ENCODE results near the gene BANF2. TPM values are rescaled to one million over a fixed set of nuclear protein-coding genes. Genes with fewer than 3 reads are reported as not detected.
A peak's percentile ranks its signal among the peaks of the same experiment; 100 is the strongest.

The BANF2 gene
- total and polyA plus RNA-seq, 4 donors = not detected

- no peak for DNase-seq
- 95 to 97% methylated on average over 4 of the region's 4 CpGs for WGBS, 2 donors
- H3K27me3 ChIP-seq (ENCODE audit: control insufficient read depth in 1 of 2, insufficient read depth in 2 of 2, low read length in 1 of 2) = peaks cover 0 to 2% of the 10 kb centered on the region in 2 donors
- no peak for ATAC-seq (ENCODE audit: low FRiP score)
- H3K9me3 ChIP-seq (ENCODE audit: control insufficient read depth, low read length) = peaks cover 3% of the 10 kb centered on the region
- no peaks in the 10 kb centered on the region for H3K4me1 ChIP-seq (ENCODE audit: control insufficient read depth in 1 of 2, insufficient read depth in 2 of 2, low read length in 2 of 2)
- H3K36me3 ChIP-seq (ENCODE audit: control insufficient read depth in 1 of 2, insufficient read depth in 2 of 2, low read length in 1 of 2) = no peaks in the 10 kb centered on the region
- intact Hi-C loops (cut with DNase I) = no loop called here
- H3K4me3 ChIP-seq (ENCODE audit: low read length in 2 of 2) = no peak overlapping the region
- no peak overlapping the region for H3K27ac ChIP-seq (ENCODE audit: low read depth in 1 of 2, low read length in 2 of 2)
Observed at GRCh38 chr20:17735959-17736621, 36.3 kb downstream of the BANF2 start.

- no peak for ATAC-seq (ENCODE audit: low FRiP score)
- DNase-seq = no peak
- Histone ChIP-seq H3K4me1 (ENCODE audit: control insufficient read depth in 1 of 2, insufficient read depth in 2 of 2, low read length in 2 of 2) (no peaks in the 10 kb centered on the region), H3K27ac (ENCODE audit: low read depth in 1 of 2, low read length in 2 of 2) (no peak overlapping the region), H3K36me3 (ENCODE audit: control insufficient read depth in 1 of 2, insufficient read depth in 2 of 2, low read length in 1 of 2) (no peaks in the 10 kb centered on the region), H3K4me3 (ENCODE audit: low read length in 2 of 2) (no peak overlapping the region), H3K27me3 (ENCODE audit: control insufficient read depth in 1 of 2, insufficient read depth in 2 of 2, low read length in 1 of 2) (peaks cover 0 to 2% of the 10 kb centered on the region in 2 donors), H3K9me3 (ENCODE audit: control insufficient read depth, low read length) (peaks cover 4% of the 10 kb centered on the region)
- intact Hi-C loops (cut with DNase I) = no loop called here
- 64% methylated on average over 3 of the region's 3 CpGs for WGBS, 2 donors
Observed at GRCh38 chr20:17738154-17738553, 38.4 kb downstream of the BANF2 start.

- peaks cover 2% of the 10 kb centered on the region for H3K9me3 ChIP-seq (ENCODE audit: control insufficient read depth, low read length)
- no peak for ATAC-seq (ENCODE audit: low FRiP score)
Observed at GRCh38 chr20:17741220-17741619, 41.5 kb downstream of the BANF2 start.

GRCh38 chr20:17742731-17743130, 43.0 kb downstream of the BANF2 start:
- no peaks in the 10 kb centered on the region for H3K27me3 ChIP-seq (ENCODE audit: control insufficient read depth in 1 of 2, insufficient read depth in 2 of 2, low read length in 1 of 2)
- ATAC-seq (ENCODE audit: low FRiP score) (no peak), DNase-seq (no peak)
- no peak overlapping the region for H3K27ac ChIP-seq (ENCODE audit: low read depth in 1 of 2, low read length in 2 of 2)
- no peaks in the 10 kb centered on the region for H3K4me1 ChIP-seq (ENCODE audit: control insufficient read depth in 1 of 2, insufficient read depth in 2 of 2, low read length in 2 of 2)
- no peak overlapping the region for H3K4me3 ChIP-seq (ENCODE audit: low read length in 2 of 2)
- H3K9me3 ChIP-seq (ENCODE audit: control insufficient read depth, low read length) = peaks cover 2% of the 10 kb centered on the region
- 70 to 73% methylated on average over 4 of the region's 4 CpGs for WGBS, 2 donors
- intact Hi-C loops (cut with DNase I) = no loop called here
- H3K36me3 ChIP-seq (ENCODE audit: control insufficient read depth in 1 of 2, insufficient read depth in 2 of 2, low read length in 1 of 2) = no peaks in the 10 kb centered on the region

More at GRCh38 chr20:17741220-17741619, 41.5 kb downstream of the BANF2 start:
- peaks cover 0 to 2% of the 10 kb centered on the region in 2 donors for H3K27me3 ChIP-seq (ENCODE audit: control insufficient read depth in 1 of 2, insufficient read depth in 2 of 2, low read length in 1 of 2)
- H3K4me1 ChIP-seq (ENCODE audit: control insufficient read depth in 1 of 2, insufficient read depth in 2 of 2, low read length in 2 of 2) = no peaks in the 10 kb centered on the region
- no peak for DNase-seq
- WGBS, 2 donors = 94% methylated on average over 5 of the region's 5 CpGs
- no peak overlapping the region for H3K4me3 ChIP-seq (ENCODE audit: low read length in 2 of 2)
- H3K36me3 ChIP-seq (ENCODE audit: control insufficient read depth in 1 of 2, insufficient read depth in 2 of 2, low read length in 1 of 2) = no peaks in the 10 kb centered on the region
- intact Hi-C loops (cut with DNase I) = no loop called here
- H3K27ac ChIP-seq (ENCODE audit: low read depth in 1 of 2, low read length in 2 of 2) = no peak overlapping the region

- intact Hi-C loops (cut with DNase I) = no loop called here
- no peak for DNase-seq
- ATAC-seq (ENCODE audit: low FRiP score) = no peak
- Histone ChIP-seq H3K4me3 (ENCODE audit: low read length in 2 of 2) (no peak overlapping the region), H3K9me3 (ENCODE audit: control insufficient read depth, low read length) (peaks cover 2% of the 10 kb centered on the region), H3K27me3 (ENCODE audit: control insufficient read depth in 1 of 2, insufficient read depth in 2 of 2, low read length in 1 of 2) (no peaks in the 10 kb centered on the region), H3K36me3 (ENCODE audit: control insufficient read depth in 1 of 2, insufficient read depth in 2 of 2, low read length in 1 of 2) (no peaks in the 10 kb centered on the region), H3K4me1 (ENCODE audit: control insufficient read depth in 1 of 2, insufficient read depth in 2 of 2, low read length in 2 of 2) (no peaks in the 10 kb centered on the region), H3K27ac (ENCODE audit: low read depth in 1 of 2, low read length in 2 of 2) (no peak overlapping the region)
- WGBS, 2 donors = 89 to 94% methylated on average over 6 of the region's 6 CpGs
Observed at GRCh38 chr20:17743677-17744076, 43.9 kb downstream of the BANF2 start.

DNA sequence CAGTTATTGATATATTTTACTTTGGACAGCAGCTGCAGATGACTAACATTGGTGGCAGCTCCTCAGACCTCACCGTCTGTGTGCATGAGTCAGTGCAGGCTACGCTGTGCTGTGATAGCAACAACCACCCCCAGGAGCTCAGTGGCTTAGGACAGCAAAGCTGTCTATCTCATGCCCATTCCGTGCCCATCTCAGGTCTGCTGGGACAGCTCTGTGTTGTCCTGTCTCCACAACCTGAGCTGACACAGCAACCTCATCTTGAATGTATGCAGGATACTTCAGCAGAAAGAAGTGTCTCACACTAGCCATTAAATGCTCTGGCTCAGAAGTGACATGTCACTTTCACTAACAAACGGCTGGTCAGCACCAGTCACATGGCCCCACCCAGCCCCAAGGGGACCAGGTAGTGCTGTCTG, 47.7 kb downstream of the BANF2 start:
- Histone ChIP-seq H3K9me3 (ENCODE audit: control insufficient read depth, low read length) (peaks cover 2% of the 10 kb centered on the region), H3K27me3 (ENCODE audit: control insufficient read depth in 1 of 2, insufficient read depth in 2 of 2, low read length in 1 of 2) (no peaks in the 10 kb centered on the region), H3K4me3 (ENCODE audit: low read length in 2 of 2) (no peak overlapping the region), H3K4me1 (ENCODE audit: control insufficient read depth in 1 of 2, insufficient read depth in 2 of 2, low read length in 2 of 2) (no peaks in the 10 kb centered on the region), H3K36me3 (ENCODE audit: control insufficient read depth in 1 of 2, insufficient read depth in 2 of 2, low read length in 1 of 2) (no peaks in the 10 kb centered on the region), H3K27ac (ENCODE audit: low read depth in 1 of 2, low read length in 2 of 2) (no peak overlapping the region)
- intact Hi-C loops (cut with DNase I) = no loop called here
- peak; percentile 49 for ATAC-seq (ENCODE audit: low FRiP score)
- DNase-seq = no peak
- 36 to 42% methylated on average over 4 of the region's 4 CpGs for WGBS, 2 donors

DNA sequence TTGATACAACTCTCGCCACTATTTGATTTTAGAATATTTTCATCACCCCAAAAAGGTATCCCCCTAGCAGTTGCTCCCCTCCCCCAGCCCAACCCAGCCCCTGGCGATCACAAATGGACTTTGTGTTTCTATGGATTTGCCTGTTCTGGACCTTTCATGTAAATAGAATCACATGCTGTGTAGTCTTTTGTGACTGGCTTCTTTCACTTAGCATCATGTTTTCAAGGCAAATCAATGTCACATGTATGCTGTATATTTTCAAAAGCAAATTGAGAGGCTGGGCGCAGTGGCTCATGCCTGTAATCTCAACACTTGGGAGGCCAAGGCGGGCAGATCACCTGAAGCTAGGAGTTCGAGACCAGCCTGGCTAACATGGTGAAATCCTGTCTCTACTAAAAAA, 48.5 kb downstream of the BANF2 start:
- H3K9me3 ChIP-seq (ENCODE audit: control insufficient read depth, low read length) = no peaks in the 10 kb centered on the region
- WGBS, 2 donors = 94 to 96% methylated on average over 5 of the region's 5 CpGs
- ATAC-seq (ENCODE audit: low FRiP score) (no peak), DNase-seq (no peak)
- no peaks in the 10 kb centered on the region for H3K36me3 ChIP-seq (ENCODE audit: control insufficient read depth in 1 of 2, insufficient read depth in 2 of 2, low read length in 1 of 2)
- H3K4me3 ChIP-seq (ENCODE audit: low read length in 2 of 2) = no peak overlapping the region
- intact Hi-C loops (cut with DNase I) = no loop called here
- no peak overlapping the region for H3K27ac ChIP-seq (ENCODE audit: low read depth in 1 of 2, low read length in 2 of 2)
- no peaks in the 10 kb centered on the region for H3K4me1 ChIP-seq (ENCODE audit: control insufficient read depth in 1 of 2, insufficient read depth in 2 of 2, low read length in 2 of 2)
- H3K27me3 ChIP-seq (ENCODE audit: control insufficient read depth in 1 of 2, insufficient read depth in 2 of 2, low read length in 1 of 2) = no peaks in the 10 kb centered on the region

DNA sequence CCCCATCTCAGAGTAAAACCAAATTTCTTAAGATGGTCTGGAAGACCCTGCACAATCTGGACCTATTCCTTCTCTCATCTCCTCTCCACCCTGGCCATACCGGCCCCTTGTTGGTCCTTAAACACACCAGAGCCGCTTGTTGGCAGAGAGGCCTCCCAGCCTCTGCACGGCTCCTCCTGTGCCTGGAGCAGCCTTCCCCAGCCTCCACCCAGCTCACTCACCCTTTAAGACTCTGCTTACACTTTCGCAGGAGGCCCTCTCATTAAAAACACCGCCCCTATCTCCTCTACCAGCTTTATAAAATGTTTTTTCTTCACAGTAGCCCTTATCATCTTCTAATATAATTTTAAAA, 49.8 kb downstream of the BANF2 start:
- DNase-seq = no peak
- Histone ChIP-seq H3K36me3 (ENCODE audit: control insufficient read depth in 1 of 2, insufficient read depth in 2 of 2, low read length in 1 of 2) (no peaks in the 10 kb centered on the region), H3K9me3 (ENCODE audit: control insufficient read depth, low read length) (no peaks in the 10 kb centered on the region), H3K4me1 (ENCODE audit: control insufficient read depth in 1 of 2, insufficient read depth in 2 of 2, low read length in 2 of 2) (no peaks in the 10 kb centered on the region), H3K27ac (ENCODE audit: low read depth in 1 of 2, low read length in 2 of 2) (no peak overlapping the region), H3K4me3 (ENCODE audit: low read length in 2 of 2) (no peak overlapping the region), H3K27me3 (ENCODE audit: control insufficient read depth in 1 of 2, insufficient read depth in 2 of 2, low read length in 1 of 2) (no peaks in the 10 kb centered on the region)
- intact Hi-C loops (cut with DNase I) = no loop called here
- WGBS, 2 donors = 58 to 78% methylated on average over 5 of the region's 5 CpGs
- no peak for ATAC-seq (ENCODE audit: low FRiP score)

GRCh38 chr20:17749978-17750721, 50.4 kb downstream of the BANF2 start:
- H3K27me3 ChIP-seq (ENCODE audit: control insufficient read depth in 1 of 2, insufficient read depth in 2 of 2, low read length in 1 of 2) = no peaks in the 10 kb centered on the region
- H3K36me3 ChIP-seq (ENCODE audit: control insufficient read depth in 1 of 2, insufficient read depth in 2 of 2, low read length in 1 of 2) = no peaks in the 10 kb centered on the region
- 65 to 75% methylated on average over 15 of the region's 15 CpGs for WGBS, 2 donors
- ATAC-seq (ENCODE audit: low FRiP score) (peak; percentile 81), DNase-seq (peak; percentile 64 to 84)
- intact Hi-C loops (cut with DNase I) = no loop called here
- no peaks in the 10 kb centered on the region for H3K9me3 ChIP-seq (ENCODE audit: control insufficient read depth, low read length)
- no peak overlapping the region for H3K4me3 ChIP-seq (ENCODE audit: low read length in 2 of 2)
- no peak overlapping the region for H3K27ac ChIP-seq (ENCODE audit: low read depth in 1 of 2, low read length in 2 of 2)
- H3K4me1 ChIP-seq (ENCODE audit: control insufficient read depth in 1 of 2, insufficient read depth in 2 of 2, low read length in 2 of 2) = no peaks in the 10 kb centered on the region
